Mucosa of stomach (tissue), 1 donor: ENCODE data around the gene AQR.

ENCODE experiments used
- H3K27me3 ChIP-seq: one replicate; pipeline ENCODE4 v1.7.0; 2013; ENCODE audit warnings: mild to moderate bottlenecking, low read length; ENCODE audit not compliant: control insufficient read depth, insufficient read depth
- H3K36me3 ChIP-seq: one replicate; pipeline ENCODE4 v1.7.0; 2013; ENCODE audit warnings: low read length; ENCODE audit not compliant: control insufficient read depth, insufficient read depth
- H3K4me1 ChIP-seq: one replicate; pipeline ENCODE4 v1.7.0; 2013; ENCODE audit warnings: mild to moderate bottlenecking, low read length; ENCODE audit not compliant: control insufficient read depth, insufficient read depth
- H3K4me3 ChIP-seq: one replicate; pipeline ENCODE4 v1.7.0; 2013; ENCODE audit warnings: low read length
- H3K9ac ChIP-seq: one replicate; pipeline ENCODE4 v1.7.0; 2013; ENCODE audit warnings: mild to moderate bottlenecking, low read length, moderate library complexity
- H3K9me3 ChIP-seq: one replicate; pipeline ENCODE4 v1.7.0; 2013; ENCODE audit warnings: mild to moderate bottlenecking, low read length, moderate library complexity; ENCODE audit not compliant: control insufficient read depth
- donor health status: Pancreatic carcinoma.

The AQR gene

DNA sequence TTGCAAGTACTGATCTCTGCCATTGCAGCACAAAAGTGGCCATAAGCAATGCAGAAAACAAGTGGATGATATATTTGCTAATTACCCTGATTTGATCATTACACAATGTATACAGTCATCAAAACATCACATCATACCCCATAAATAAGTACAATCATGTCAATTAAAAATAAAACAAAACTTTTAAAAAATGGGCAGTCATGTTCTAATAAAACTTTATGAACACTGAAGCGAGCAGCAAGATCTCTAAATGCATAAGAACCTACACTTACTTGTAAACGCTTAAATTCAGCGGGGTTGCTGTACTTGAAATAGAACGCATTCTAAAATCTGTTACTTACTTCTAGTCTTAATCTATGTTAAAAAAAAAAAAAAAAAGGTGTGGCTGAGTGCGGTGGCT, 73.4 kb downstream of the AQR start:
- H3K9ac ChIP-seq, result no peak overlapping the region
- H3K36me3 ChIP-seq, result no peaks in the 10 kb centered on the region
- H3K4me3 ChIP-seq, result no peak overlapping the region
- no peaks in the 10 kb centered on the region for H3K9me3 ChIP-seq
- no peaks in the 10 kb centered on the region for H3K4me1 ChIP-seq
- no peaks in the 10 kb centered on the region for H3K27me3 ChIP-seq

GRCh38 chr15:34893967-34894366, 75.6 kb downstream of the AQR start:
- no peaks in the 10 kb centered on the region for H3K27me3 ChIP-seq
- H3K9ac ChIP-seq, result no peak overlapping the region
- no peaks in the 10 kb centered on the region for H3K4me1 ChIP-seq
- H3K36me3 ChIP-seq, result no peaks in the 10 kb centered on the region
- H3K9me3 ChIP-seq, result no peaks in the 10 kb centered on the region
- H3K4me3 ChIP-seq, result no peak overlapping the region

- Histone ChIP-seq H3K9ac (no peak overlapping the region), H3K9me3 (no peaks in the 10 kb centered on the region), H3K4me3 (no peak overlapping the region), H3K4me1 (no peaks in the 10 kb centered on the region), H3K27me3 (no peaks in the 10 kb centered on the region), H3K36me3 (no peaks in the 10 kb centered on the region)
Measured at GRCh38 chr15:34892963-34893591, 76.5 kb downstream of the AQR start.

DNA sequence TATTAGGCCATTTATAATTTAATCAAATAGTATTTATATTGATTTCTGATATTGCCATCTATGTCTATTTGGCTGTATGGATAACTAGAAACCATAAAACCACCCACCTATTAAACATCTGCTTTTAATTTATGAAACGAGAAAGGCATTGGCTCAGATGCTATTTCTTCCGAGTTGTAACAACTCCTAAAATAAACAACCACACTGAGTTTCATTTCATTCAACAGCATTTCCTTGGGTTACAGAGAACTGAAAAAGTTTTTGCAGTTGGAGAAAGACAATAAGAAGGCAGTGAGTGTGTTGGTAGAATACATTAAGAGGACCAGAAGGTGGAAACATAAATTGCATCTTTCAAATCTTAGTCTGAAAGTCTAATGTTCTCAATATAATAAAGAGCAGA, 79.1 kb downstream of the AQR start:
- no peak overlapping the region for H3K9ac ChIP-seq
- H3K4me3 ChIP-seq, result no peak overlapping the region
- H3K36me3 ChIP-seq, result no peaks in the 10 kb centered on the region
- H3K27me3 ChIP-seq, result no peaks in the 10 kb centered on the region
- H3K4me1 ChIP-seq, result no peaks in the 10 kb centered on the region
- no peaks in the 10 kb centered on the region for H3K9me3 ChIP-seq

DNA sequence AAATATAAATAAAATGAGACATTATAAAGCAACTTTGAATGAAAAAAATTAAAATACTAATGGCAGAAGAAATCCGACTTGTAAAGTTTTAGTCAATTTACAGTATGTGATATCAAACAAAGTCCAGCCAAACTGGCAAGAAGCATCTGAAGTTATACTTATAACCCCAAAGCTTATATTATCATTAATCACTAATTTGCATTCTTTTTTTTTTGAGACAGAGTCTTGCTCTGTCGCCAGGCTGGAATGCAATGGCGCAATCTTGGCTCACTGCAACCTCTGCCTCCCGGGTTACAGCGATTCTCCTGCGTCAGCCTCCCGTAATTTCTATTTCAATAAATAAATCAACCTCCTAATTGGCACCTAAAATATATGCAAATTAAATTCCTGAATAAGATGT, 80.1 kb downstream of the AQR start:
- Histone ChIP-seq H3K4me1 (no peaks in the 10 kb centered on the region), H3K9me3 (no peaks in the 10 kb centered on the region), H3K4me3 (no peak overlapping the region), H3K27me3 (no peaks in the 10 kb centered on the region), H3K9ac (no peak overlapping the region), H3K36me3 (no peaks in the 10 kb centered on the region)

- Histone ChIP-seq H3K9ac (no peak overlapping the region), H3K9me3 (no peaks in the 10 kb centered on the region), H3K4me3 (no peak overlapping the region), H3K36me3 (peaks cover 4% of the 10 kb centered on the region), H3K27me3 (no peaks in the 10 kb centered on the region), H3K4me1 (no peaks in the 10 kb centered on the region)
Measured at GRCh38 chr15:34886134-34886533, 83.4 kb downstream of the AQR start.

DNA sequence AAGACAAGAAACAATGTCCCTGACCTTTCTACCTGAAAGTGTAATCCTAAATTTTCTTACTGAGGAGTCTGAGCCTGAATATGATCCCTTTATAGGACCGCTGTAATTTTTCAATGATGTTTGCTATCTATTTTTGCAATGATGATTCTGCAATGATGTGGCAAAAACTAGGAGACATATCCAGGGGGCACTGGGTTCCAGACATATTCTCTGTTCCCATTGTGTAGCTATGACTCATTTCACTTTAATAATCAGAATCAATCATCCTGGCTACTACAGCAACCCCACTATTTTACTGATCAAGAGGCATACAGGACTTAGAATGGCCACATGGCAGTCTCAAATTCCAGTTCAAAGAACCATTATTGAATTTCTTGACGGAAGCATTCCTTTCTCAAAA, 85.9 kb downstream of the AQR start:
- Histone ChIP-seq H3K4me1 (no peaks in the 10 kb centered on the region), H3K36me3 (peaks cover 4% of the 10 kb centered on the region), H3K4me3 (no peak overlapping the region), H3K9ac (no peak overlapping the region), H3K27me3 (no peaks in the 10 kb centered on the region), H3K9me3 (no peaks in the 10 kb centered on the region)

DNA sequence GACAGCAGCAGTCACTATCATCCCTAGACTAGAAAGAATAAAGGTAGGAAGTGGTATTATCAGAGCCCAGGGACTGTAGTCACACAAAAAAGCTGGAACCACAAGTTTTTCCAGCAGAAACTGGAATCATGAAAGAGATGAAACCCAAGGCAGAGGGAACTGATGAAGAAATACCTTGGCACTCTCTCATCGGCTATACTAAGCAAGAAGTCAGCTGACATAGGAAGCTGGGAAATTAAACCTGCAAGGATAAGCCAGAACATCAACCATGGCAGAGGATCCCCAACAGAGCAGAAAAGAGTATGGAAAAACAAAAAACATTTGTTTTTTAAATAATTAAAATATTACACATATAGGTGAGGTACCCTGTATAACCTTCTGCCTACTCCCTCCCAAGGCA, 86.5 kb downstream of the AQR start:
- no peaks in the 10 kb centered on the region for H3K4me1 ChIP-seq
- no peaks in the 10 kb centered on the region for H3K9me3 ChIP-seq
- no peak overlapping the region for H3K9ac ChIP-seq
- no peaks in the 10 kb centered on the region for H3K27me3 ChIP-seq
- H3K4me3 ChIP-seq, result no peak overlapping the region
- H3K36me3 ChIP-seq, result peaks cover 4% of the 10 kb centered on the region

- Histone ChIP-seq H3K4me1 (no peaks in the 10 kb centered on the region), H3K9ac (no peak overlapping the region), H3K27me3 (no peaks in the 10 kb centered on the region), H3K9me3 (no peaks in the 10 kb centered on the region), H3K36me3 (peaks cover 4% of the 10 kb centered on the region), H3K4me3 (no peak overlapping the region)
Measured at GRCh38 chr15:34879107-34879506, 90.4 kb downstream of the AQR start.

DNA sequence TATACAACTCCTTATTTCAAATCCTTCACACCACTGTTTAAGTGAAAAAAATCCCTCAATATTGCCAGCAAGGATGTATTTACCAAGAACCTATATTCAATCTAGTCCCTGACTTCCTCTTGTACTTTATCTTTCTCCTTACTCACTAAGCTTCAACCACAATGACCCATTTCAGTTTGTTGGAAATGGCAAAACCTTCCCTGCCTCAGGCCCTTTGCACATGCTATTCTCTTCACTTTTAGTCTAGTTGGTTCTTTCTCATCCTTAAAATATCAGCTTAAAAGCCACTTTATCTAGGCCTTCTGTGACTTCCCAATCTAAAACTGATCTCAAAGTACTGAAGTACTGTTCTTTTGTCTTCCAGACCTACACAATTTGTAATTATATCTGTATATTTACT, 92.9 kb downstream of the AQR start:
- Histone ChIP-seq H3K9me3 (no peaks in the 10 kb centered on the region), H3K27me3 (no peaks in the 10 kb centered on the region), H3K36me3 (no peaks in the 10 kb centered on the region), H3K9ac (no peak overlapping the region), H3K4me1 (no peaks in the 10 kb centered on the region), H3K4me3 (no peak overlapping the region)

- Histone ChIP-seq H3K27me3 (no peaks in the 10 kb centered on the region), H3K4me3 (no peak overlapping the region), H3K9me3 (no peaks in the 10 kb centered on the region), H3K36me3 (peaks cover 5% of the 10 kb centered on the region), H3K4me1 (no peaks in the 10 kb centered on the region), H3K9ac (no peak overlapping the region)
Measured at GRCh38 chr15:34869110-34869509, 100.4 kb downstream of the AQR start.

DNA sequence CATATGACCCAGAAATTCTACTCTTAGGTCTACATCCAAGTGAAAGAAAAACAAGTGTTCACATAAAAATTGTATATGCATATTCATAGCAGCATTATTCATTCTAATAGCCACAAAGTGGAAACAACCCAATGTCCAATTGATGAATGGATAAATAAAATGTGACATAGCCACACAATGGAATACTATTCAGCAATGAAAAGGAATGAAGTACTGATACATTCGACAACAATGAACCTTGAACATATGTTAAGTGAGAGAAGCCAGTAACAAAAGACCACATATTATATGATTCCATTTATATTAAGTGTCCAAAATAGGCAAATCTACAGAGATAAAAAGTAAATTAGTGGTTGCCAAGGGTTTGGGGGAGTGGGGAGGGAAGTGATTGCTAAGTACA, 104.0 kb downstream of the AQR start:
- H3K4me3 ChIP-seq, result no peak overlapping the region
- no peaks in the 10 kb centered on the region for H3K4me1 ChIP-seq
- H3K9me3 ChIP-seq, result no peaks in the 10 kb centered on the region
- no peaks in the 10 kb centered on the region for H3K27me3 ChIP-seq
- H3K36me3 ChIP-seq, result peaks cover 12% of the 10 kb centered on the region
- no peak overlapping the region for H3K9ac ChIP-seq

- peaks cover 7% of the 10 kb centered on the region for H3K36me3 ChIP-seq
Measured at GRCh38 chr15:34861214-34861613, 108.3 kb downstream of the AQR start.

More at GRCh38 chr15:34861214-34861613, 108.3 kb downstream of the AQR start:
- H3K9ac ChIP-seq, result no peak overlapping the region
- no peaks in the 10 kb centered on the region for H3K27me3 ChIP-seq
- H3K9me3 ChIP-seq, result no peaks in the 10 kb centered on the region
- no peak overlapping the region for H3K4me3 ChIP-seq
- no peaks in the 10 kb centered on the region for H3K4me1 ChIP-seq
